Motor neuron (in vitro differentiated cells): ENCODE data around the gene VARS2. TPM values are rescaled to one million over a fixed set of nuclear protein-coding genes. Genes with fewer than 3 reads are reported as not detected.
"Not testable (repeated sequence)": the region's sequence is repeated elsewhere in the genome, so short reads cannot be mapped to it uniquely, and the experiment has no call there.

Experiments used
- ATAC-seq, 8 experiments: fragments of 200-7000 bp; cut with Tn5 transposase; replicated peaks in 6 of 8; 2 replicates each; pipeline ENCODE4 v1.8.0; 2021; ENCODE audit warnings: mild to moderate bottlenecking in 8 of 8, moderate library complexity in 8 of 8
- H3K27ac ChIP-seq, 2 donors: fragments of 250-450 bp; sonication (Bioruptor Pico); 2 replicates each; pipeline ENCODE4 v1.9.0; 2021; ENCODE audit warnings: antibody characterized with exemption in 2 of 2, mild to moderate bottlenecking in 2 of 2, moderate library complexity in 1 of 2
- H3K4me1 ChIP-seq, 2 donors: fragments of 250-450 bp; sonication (Bioruptor Pico); replicated peaks in 1 of 2; 2 replicates each; pipeline ENCODE4 v1.6.1; 2021; ENCODE audit warnings: antibody characterized with exemption in 2 of 2, mild to moderate bottlenecking in 2 of 2, moderate library complexity in 1 of 2
- H3K4me3 ChIP-seq, 5 donors: fragments of 250-450 bp; sonication (Bioruptor Pico); 2 replicates each; pipeline ENCODE4 v1.9.0; 2021; ENCODE audit warnings: antibody characterized with exemption in 5 of 5, mild to moderate bottlenecking in 5 of 5, moderate library complexity in 4 of 5
- WGBS, 10 experiments: fragments of 450-650 bp; shearing (Covaris generic); methylation state at CpG; one replicate each; pipeline ENCODE4 v1.0.0; 2022; 5-methylcytosine and 5-hydroxymethylcytosine counted together
- in situ Hi-C, 9 experiments: fragments of 400-800 bp; cut with MboI; loops; one replicate each; pipeline ENCODE4 v1.15.0; 2021; ENCODE audit warnings: low sequenced_read_pairs in 9 of 9, low pct_unique_long_range_greater_than_20kb in 2 of 9; ENCODE audit not compliant: unreplicated experiment in 9 of 9
- total RNA-seq, 8 experiments: library from RNA; unstranded; fragments of 300-600 nt; gene quantifications; 2 replicates each; pipeline versions ENCODE4 v1.2.3 to v1.2.4, GENCODE V29; 2022

The VARS2 gene
- total RNA-seq, 8 experiments from 2014 or later: 13.5 to 39.7 (median 21.0) TPM

GRCh38 chr6:30969171-30969570, 55.1 kb downstream of the VARS2 start:
- ATAC-seq, H3K4me3 ChIP-seq, in situ Hi-C loops, H3K4me1 ChIP-seq, H3K27ac ChIP-seq: not testable (repeated sequence)
- 65 to 93% (median 86%) methylated on average over 1 to 5 of the region's 6 CpGs; no CpG with 5 or more reads in 3 of the 10 experiments for WGBS, 10 experiments

- Histone ChIP-seq H3K27ac (no peak overlapping the region), H3K4me1 (no peaks in the 10 kb centered on the region), H3K4me3 (no peak overlapping the region)
- ATAC-seq: no peak
- in situ Hi-C loops: no loop called here
- WGBS, 10 experiments: 20 to 100% (median 75%) methylated on average over 1 to 5 of the region's 5 CpGs; no CpG with 5 or more reads in 1 of the 10 experiments
Observed at GRCh38 chr6:30970946-30971345, 56.9 kb downstream of the VARS2 start.

- Histone ChIP-seq H3K4me1 (no peaks in the 10 kb centered on the region), H3K4me3 (no peak overlapping the region), H3K27ac (no peak overlapping the region)
- in situ Hi-C loops: no loop called here
- ATAC-seq: no peak
- WGBS, 10 experiments: 76 to 100% (median 92%) methylated on average over 1 to 3 of the region's 4 CpGs; no CpG with 5 or more reads in 6 of the 10 experiments
Observed at GRCh38 chr6:30972816-30973215, 58.8 kb downstream of the VARS2 start.

- Histone ChIP-seq H3K4me1 (no peaks in the 10 kb centered on the region), H3K4me3 (no peak overlapping the region), H3K27ac (no peak overlapping the region)
- in situ Hi-C loops: no loop called here
- 43 to 100% (median 59%) methylated on average over 1 to 4 of the region's 4 CpGs; no CpG with 5 or more reads in 2 of the 10 experiments for WGBS, 10 experiments
- peak in 1 of 8 experiments; percentile 65 for ATAC-seq
Observed at GRCh38 chr6:30974490-30975252, 60.6 kb downstream of the VARS2 start.

Other genes starting within 250 kb of the VARS2 start
- gene DHX16, start 241.2 kb upstream of the VARS2 start, total RNA-seq: 10 to 100 TPM; 12.1 to 43.3 (median 25.9) TPM
- gene PPP1R18, start 227.6 kb upstream of the VARS2 start, total RNA-seq: 10 to 100 TPM; 23.1 to 60.8 (median 34.5) TPM
- 10 to 100 TPM in 6 of 8 experiments, 1 to 10 TPM in 2; 6.8 to 28.3 (median 13.2) TPM for gene NRM, start 223.3 kb upstream of the VARS2 start, total RNA-seq
- gene MDC1, start 197.0 kb upstream of the VARS2 start, total RNA-seq: 10 to 100 TPM in 6 of 8 experiments, 1 to 10 TPM in 2; 5.7 to 32.4 (median 23.3) TPM
- 1,000 to 10,000 TPM in 2 of 8 experiments, 100 to 1,000 TPM in 6; 425 to 1,850 (median 943) TPM for gene TUBB, start 193.9 kb upstream of the VARS2 start, total RNA-seq
- gene FLOT1, start 171.6 kb upstream of the VARS2 start, total RNA-seq: 100 to 1,000 TPM in 2 of 8 experiments, 10 to 100 TPM in 6; 56.8 to 122 (median 75.9) TPM
- 100 to 1,000 TPM in 2 of 8 experiments, 10 to 100 TPM in 5, 1 to 10 TPM in 1; 8.7 to 176 (median 32.5) TPM for gene IER3, start 169.7 kb upstream of the VARS2 start, total RNA-seq
- gene DDR1, start 29.7 kb upstream of the VARS2 start, total RNA-seq: 100 to 1,000 TPM in 6 of 8 experiments, 10 to 100 TPM in 2; 24.1 to 369 (median 138) TPM
- 10 to 100 TPM; 18.2 to 46.3 (median 28.5) TPM for gene GTF2H4, start 6.0 kb upstream of the VARS2 start, total RNA-seq
- gene SFTA2, start 17.9 kb downstream of the VARS2 start, total RNA-seq: 1 to 10 TPM in 1 of 8 experiments, not detected in 7; 1.2 TPM
- gene MUCL3, start 26.7 kb downstream of the VARS2 start, total RNA-seq: under 1 TPM in 6 of 8 experiments, not detected in 2; 0.05 to 0.45 (median 0.30) TPM
- under 1 TPM in 5 of 8 experiments, not detected in 3; 0.05 to 0.52 (median 0.17) TPM for gene MUC21, start 69.5 kb downstream of the VARS2 start, total RNA-seq
- gene MUC22, start 96.2 kb downstream of the VARS2 start, total RNA-seq: under 1 TPM in 6 of 8 experiments, not detected in 2; 0.04 to 0.31 (median 0.09) TPM
- gene C6orf15, start 198.3 kb downstream of the VARS2 start, total RNA-seq: under 1 TPM in 3 of 8 experiments, not detected in 5; 0.18 to 1.00 (median 0.56) TPM
- gene PSORS1C1, start 200.6 kb downstream of the VARS2 start, total RNA-seq: 1 to 10 TPM in 5 of 8 experiments, under 1 TPM in 3; 0.33 to 8.0 (median 1.9) TPM
- under 1 TPM in 1 of 8 experiments, not detected in 7; 0.20 TPM for gene CDSN, start 206.2 kb downstream of the VARS2 start, total RNA-seq
- under 1 TPM in 4 of 8 experiments, not detected in 4; 0.27 to 0.81 (median 0.72) TPM for gene PSORS1C2, start 224.8 kb downstream of the VARS2 start, total RNA-seq
- gene CCHCR1, start 243.6 kb downstream of the VARS2 start, total RNA-seq: 10 to 100 TPM; 12.1 to 33.8 (median 15.6) TPM
- 10 to 100 TPM in 3 of 8 experiments, 1 to 10 TPM in 3, under 1 TPM in 2; 0.36 to 14.7 (median 2.6) TPM for gene TCF19, start 244.4 kb downstream of the VARS2 start, total RNA-seq